Fibroblast of gingiva (primary cell): ENCODE measurements around the gene ACAA2.
A peak's percentile ranks its signal among the peaks of the same experiment; 100 is the strongest.
"Not testable (repeated sequence)": the region's sequence is repeated elsewhere in the genome, so short reads cannot be mapped to it uniquely, and the experiment has no call there.

Source experiments
- DNase-seq: peaks from one replicate; pipeline ENCODE4 v3.0.0-alpha.2; 2011; ENCODE audit warnings: low read depth

ACAA2 gene

DNA sequence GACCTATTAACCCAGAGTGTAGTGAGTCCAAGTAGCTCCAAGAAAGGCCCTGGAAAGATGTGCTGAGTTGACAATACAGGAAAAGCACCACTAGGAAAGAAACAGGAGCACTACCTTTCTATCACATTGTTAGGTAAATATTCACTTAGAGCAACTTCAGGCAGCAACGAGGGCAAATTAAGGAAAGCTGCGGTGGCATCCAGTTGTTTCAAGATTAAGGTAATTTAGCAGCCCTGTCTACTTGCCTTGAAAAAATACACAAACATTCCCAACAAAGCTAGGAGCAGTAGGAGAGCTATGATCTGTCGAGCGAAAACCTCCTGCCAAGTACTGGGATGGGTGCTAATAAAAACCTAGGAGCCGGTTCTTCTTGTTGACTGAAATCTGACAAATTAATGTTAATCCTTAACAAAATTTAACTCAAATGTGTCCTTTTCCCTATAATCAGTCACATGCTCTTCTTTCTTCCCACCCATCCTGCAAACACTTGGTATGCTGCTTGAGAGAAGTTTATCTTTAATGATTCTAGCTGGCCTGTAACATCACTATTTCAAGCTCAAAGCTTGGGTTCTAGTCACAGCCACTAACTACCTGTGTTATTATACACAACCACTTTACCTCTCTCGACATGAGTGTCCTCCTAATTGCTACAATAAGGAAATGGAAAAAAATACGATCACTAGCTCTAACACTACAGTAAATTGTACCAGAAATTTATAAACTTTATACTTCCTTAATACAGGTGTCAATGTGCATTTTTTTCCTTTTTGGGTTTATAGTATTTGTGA, 2.0 kb downstream of the ACAA2 start:
- no peak for DNase-seq

DNA sequence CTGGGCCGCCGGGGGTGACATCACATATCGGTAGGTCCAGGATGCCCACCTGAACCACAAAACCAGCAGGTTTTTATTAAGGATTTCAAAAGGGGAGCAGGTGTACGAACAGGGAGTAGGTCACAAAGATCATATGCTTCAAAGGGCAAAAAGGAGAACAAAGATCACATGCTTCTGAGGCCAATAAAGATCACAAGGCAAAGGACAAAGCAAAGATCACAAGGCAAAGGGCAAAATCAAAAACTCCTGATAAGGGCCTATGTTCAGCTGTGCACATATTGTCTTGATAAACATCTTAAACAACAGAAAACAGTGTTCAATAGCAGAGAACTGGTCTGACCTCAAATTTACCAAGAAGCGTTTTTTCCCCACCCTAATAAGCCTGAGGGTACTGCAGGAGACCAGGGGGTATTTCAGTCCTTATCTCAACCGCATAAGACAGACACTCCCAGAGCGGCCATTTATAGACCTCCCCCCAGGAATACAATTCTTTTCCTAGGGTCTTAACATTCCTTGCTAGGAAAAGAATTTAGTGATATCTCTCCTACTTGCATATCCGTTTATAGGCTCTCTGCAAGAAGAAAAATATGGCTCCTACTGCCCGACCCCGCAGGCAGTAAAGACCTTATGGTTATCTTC, 4.7 kb downstream of the ACAA2 start:
- DNase-seq, result not testable (repeated sequence)

- DNase-seq, result no peak
These were observed 9.2 kb downstream of the ACAA2 start for GRCh38 chr18:49804096-49804495.

DNA sequence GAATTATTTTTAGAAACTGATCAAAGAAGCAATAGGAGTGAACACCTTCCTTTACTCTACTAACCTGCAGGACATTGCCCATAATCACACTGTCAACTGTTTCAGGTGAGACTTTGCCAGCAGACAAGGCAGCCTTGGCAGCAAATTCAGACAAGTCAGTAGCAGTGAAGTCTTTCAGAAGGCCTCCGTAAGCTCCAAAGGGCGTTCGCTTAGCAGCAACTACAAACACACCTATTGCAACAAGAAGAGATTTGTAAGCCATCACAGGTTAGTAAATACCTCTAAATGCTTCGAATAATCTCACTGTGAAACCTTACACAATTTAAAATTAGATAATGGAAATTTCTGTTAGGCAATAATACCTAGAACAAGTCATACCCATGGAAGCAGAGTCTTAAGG, 10.7 kb downstream of the ACAA2 start:
- DNase-seq, result no peak

- not testable (repeated sequence) for DNase-seq
These were observed 12.8 kb downstream of the ACAA2 start for GRCh38 chr18:49800491-49800890.

DNA sequence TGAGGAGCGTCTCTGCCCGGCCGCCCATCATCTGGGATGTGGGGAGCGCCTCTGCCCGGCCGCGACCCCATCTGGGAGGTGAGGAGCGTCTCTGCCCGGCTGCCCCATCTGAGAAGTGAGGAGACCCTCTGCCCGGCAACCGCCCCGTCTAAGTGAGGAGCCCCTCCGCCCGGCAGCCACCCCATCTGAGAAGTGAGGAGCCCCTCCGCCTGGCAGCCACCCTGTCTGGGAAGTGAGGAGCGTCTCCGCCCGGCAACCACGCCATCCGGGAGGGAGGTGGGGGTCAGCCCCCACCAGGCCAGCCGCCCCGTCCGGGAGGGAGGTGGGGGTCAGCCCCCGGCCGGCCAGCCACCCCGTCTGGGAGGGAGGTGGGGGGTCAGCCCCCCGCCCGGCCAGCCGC, 13.5 kb downstream of the ACAA2 start:
- DNase-seq, result not testable (repeated sequence)

DNA sequence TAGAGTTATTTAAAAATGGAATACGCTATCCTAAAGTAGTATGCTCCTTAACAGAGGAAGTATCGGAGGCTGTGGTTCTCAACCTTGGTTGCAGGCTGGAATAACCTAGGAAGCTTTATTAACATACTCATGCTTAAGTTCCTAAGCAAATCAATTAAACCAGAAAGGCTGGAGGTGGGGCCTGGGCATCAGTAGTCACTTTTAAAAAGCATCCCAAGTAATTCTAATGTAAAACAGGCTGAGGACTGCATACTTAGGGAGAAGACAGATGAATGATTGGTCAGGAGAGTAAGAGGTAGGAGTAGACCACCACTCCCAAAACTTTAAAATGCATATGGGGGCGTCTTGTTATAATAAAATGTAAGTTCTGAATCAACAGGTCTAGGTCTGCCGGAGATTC, 15.3 kb downstream of the ACAA2 start:
- no peak for DNase-seq

- no peak for DNase-seq
These were observed 17.5 kb downstream of the ACAA2 start for GRCh38 chr18:49795612-49796552.

- no peak for DNase-seq
These were observed 18.6 kb downstream of the ACAA2 start for GRCh38 chr18:49794743-49795142.

DNA sequence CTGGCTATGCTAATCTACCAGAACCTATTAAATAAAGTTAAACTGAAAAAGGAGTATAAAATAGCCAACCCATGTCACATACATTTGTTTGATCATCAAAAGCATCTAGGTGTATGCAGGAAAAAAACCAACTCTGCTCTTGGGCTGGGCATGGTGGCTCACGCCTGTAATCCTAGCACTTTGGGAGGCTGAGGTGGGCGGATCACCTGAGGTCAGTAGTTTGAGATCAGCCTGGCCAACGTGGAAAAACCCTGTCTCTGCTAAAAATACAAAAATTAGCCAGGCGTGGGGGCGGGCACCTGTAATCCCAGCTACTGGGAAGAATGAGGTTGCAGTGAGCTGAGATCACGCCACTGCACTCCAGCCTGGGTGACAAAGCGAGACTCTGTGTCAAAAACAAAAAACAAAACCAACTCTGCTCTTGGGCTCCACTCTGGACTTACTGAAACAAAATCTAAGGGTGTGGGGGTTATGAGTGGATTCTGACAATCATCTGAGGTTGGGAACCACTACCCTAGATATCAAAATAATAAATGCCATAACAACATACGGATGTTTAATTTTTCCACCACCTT, 23.7 kb downstream of the ACAA2 start:
- DNase-seq, result not testable (repeated sequence)

DNA sequence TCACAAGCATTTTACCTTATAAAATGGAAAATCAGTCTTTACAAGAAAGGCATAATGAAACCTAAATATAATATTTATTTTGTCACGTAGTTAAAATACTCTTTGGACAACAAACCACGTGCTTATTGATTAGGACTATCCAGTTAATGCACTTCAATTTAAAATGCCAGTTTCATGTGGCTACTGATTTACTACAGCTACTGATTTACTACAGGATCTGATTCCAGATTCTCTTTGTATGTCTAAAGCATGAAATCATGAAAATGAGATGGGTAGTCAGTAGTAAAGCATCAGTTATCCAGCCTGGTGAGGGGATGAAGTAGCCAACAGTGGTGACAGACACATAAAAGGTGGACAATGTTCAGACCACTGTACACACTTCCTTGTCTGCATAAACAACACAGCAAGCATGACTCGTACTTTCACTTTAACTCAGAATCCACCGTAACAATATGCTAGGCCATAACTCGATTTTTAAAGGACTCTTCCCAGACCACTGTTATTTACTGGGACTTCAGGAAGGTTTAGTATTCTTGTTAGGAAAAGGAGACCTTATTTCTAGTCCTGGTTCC, 24.9 kb downstream of the ACAA2 start:
- DNase-seq, result no peak

DNA sequence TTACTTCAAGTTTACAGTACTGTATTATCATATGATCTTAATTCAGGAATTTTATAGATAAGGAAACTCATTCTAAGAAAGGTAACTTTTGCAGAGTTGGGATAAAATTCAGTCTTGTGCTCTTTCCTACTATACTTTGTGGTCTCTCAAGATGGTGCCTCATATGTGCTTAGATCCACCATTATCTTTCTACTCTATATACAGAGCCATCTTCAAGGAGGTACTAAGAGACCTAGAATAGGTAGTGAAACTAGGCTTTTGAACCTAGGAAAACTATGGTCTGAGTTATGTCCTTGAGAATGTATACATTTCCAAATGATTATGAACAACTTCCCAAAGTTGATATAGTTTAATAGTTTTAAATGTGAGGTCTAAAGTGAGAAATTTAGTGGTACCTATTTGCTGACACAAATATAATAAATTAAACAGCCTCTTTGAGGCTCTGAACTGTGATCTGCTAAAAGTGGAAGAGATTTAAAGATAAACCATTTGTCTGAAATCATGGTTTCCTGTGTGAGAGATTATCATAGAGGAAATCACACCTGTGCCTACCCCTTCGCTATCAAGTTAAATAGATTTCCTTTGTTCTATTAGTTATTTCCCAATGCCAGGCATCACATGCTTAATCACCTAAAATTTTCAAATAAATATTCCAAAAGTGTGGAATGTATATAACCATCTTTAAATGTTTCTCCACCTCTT, 27.2 kb downstream of the ACAA2 start:
- no peak for DNase-seq

DNA sequence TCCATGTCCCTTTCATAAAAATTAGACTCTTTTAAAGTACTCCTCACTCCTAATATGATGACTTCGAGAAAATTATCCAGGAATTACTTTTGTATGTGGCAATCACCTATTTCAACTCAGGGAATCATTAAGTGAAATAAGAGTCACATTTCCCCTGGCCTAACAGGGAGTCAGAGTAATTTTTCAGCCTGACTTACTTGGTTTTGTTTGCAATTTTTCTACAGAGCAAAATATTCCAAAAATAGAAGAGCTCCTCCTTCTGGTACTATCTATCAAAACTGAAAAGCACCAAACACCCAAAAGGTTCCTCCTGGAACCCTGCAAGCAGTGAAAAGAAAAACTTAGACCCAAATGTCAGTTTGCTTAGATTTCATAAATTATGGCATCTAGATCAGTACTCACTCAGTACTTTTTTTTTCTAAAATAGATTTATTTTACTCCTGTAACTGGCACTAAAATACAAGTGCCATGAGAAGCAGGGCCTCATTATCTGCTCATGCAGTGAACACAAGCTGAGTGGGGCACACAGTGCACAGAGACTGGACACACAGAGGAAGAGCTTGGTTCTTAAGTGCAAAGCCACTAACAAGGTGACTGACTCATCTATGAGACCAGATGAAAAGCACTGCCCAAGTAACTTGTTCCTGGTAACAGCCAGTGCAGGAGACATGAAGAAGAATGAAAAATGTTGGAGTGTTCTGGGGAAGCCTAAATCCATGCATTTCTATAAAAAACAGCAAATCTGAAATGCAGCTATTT, 28.7 kb downstream of the ACAA2 start:
- peak; percentile 48 for DNase-seq

DNA sequence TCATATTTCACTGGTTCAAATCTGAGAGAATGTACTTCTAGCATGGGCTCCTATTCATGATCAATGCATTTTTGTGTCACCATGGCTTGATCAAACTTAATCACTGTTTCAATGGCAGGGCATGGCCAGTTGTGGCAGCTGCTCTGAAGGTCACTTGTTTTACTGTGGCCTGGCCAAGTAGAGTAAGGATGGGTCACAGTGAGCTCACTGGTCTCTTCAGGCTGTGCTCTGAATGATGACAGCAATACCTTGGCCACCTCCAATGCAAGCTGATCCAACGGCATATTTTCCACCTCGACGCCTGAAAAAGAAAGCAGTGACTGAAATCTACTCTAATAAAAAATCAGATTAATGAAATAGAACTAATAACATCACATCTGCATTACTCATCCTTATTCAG, 29.7 kb downstream of the ACAA2 start:
- not testable (repeated sequence) for DNase-seq

DNA sequence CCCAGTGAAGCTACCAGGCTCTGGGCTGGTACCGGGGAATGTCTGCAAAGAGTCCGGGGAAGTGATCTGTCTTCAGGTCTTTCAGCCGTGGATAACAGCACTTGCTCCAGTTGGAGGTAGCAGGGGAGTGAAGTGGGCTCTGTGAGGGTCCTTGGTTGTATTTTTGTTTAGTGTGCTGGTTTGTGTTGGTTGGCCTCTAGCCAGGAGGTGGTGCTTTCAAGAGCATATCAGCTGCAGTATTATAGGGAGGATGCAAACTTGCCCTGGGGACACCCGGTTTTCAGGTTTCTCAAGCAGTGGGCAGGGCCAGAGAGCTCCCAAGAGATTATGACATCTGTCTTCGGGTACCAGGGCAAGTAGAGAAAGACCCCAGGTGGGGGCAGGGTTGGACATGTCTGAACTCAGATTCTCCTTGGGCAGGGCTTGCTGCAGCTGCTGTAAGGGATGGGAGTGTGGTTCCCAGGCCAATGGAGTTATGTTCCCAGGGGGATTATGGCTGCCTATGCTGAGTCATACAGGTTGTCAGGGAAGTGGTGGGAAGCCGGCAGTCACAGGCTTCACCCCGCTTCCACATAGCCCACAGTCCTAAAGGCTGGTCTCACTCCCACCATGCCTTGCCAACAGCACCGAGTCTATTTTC, 34.4 kb downstream of the ACAA2 start:
- no peak for DNase-seq

GRCh38 chr18:49769047-49769728, 44.1 kb downstream of the ACAA2 start:
- no peak for DNase-seq

GRCh38 chr18:49768051-49768391, 45.3 kb downstream of the ACAA2 start:
- DNase-seq, result peak; percentile 36

GRCh38 chr18:49767111-49768050, 46.0 kb downstream of the ACAA2 start:
- no peak for DNase-seq
